MM.1S (cell line): ENCODE measurements around the gene SLC12A7.

Source experiments
- DNase-seq: peaks from one replicate; pipeline ENCODE4 v3.0.0-alpha.2; 2015
- H2AFZ ChIP-seq: fragments of 300-600 bp; sonication (generic); 2 replicates; pipeline ENCODE4 v1.6.0; 2016; ENCODE audit warnings: antibody characterized with exemption, low read length
- H3F3A ChIP-seq: fragments of 300-600 bp; sonication (generic); 2 replicates; pipeline ENCODE4 v1.6.1; 2016; ENCODE audit warnings: mild to moderate bottlenecking, antibody characterized with exemption, low read length, moderate library complexity, mixed read lengths; ENCODE audit not compliant: insufficient read depth
- H3K27ac ChIP-seq: fragments of 300-600 bp; sonication (generic); 2 replicates; pipeline ENCODE4 v1.5.1; 2016; ENCODE audit warnings: mild to moderate bottlenecking, low read length
- H3K27me3 ChIP-seq: fragments of 300-600 bp; sonication (generic); replicated peaks from 2 replicates; pipeline ENCODE4 v1.6.0; 2016; ENCODE audit warnings: low read length; ENCODE audit not compliant: insufficient read depth
- H3K36me3 ChIP-seq: fragments of 300-600 bp; sonication (generic); replicated peaks from 2 replicates; pipeline ENCODE4 v1.6.1; 2016; ENCODE audit warnings: mild to moderate bottlenecking, low read length, mixed read lengths; ENCODE audit not compliant: insufficient read depth
- H3K4me1 ChIP-seq: fragments of 300-600 bp; sonication (generic); 2 replicates; pipeline ENCODE4 v1.6.1; 2016; ENCODE audit warnings: low read length, mixed read lengths
- H3K4me2 ChIP-seq: fragments of 300-600 bp; sonication (generic); 2 replicates; pipeline ENCODE4 v1.6.0; 2016; ENCODE audit warnings: low read depth, low read length
- H3K4me3 ChIP-seq: fragments of 300-600 bp; sonication (generic); 2 replicates; pipeline ENCODE4 v1.5.1; 2016; ENCODE audit warnings: low read length, mixed read lengths
- H3K79me2 ChIP-seq: fragments of 300-600 bp; sonication (generic); 2 replicates; pipeline ENCODE4 v1.6.1; 2016; ENCODE audit warnings: mixed run types, low read length, mixed read lengths
- H3K9ac ChIP-seq: fragments of 300-600 bp; sonication (generic); 2 replicates; pipeline ENCODE4 v1.6.1; 2016; ENCODE audit warnings: low read length, mixed read lengths
- H3K9me2 ChIP-seq: fragments of 300-600 bp; sonication (generic); replicated peaks from 2 replicates; pipeline ENCODE4 v1.6.1; 2016; ENCODE audit warnings: mild to moderate bottlenecking, low read length, mixed read lengths; ENCODE audit not compliant: insufficient read depth
- H3K9me3 ChIP-seq: fragments of 300-600 bp; sonication (generic); replicated peaks from 2 replicates; pipeline ENCODE4 v1.6.1; 2016; ENCODE audit warnings: mild to moderate bottlenecking, low read length, mixed read lengths; ENCODE audit not compliant: insufficient read depth
- H4K20me1 ChIP-seq: fragments of 300-600 bp; sonication (generic); 2 replicates; pipeline ENCODE4 v1.6.1; 2016; ENCODE audit warnings: mild to moderate bottlenecking, low read length, moderate library complexity, mixed read lengths; ENCODE audit not compliant: insufficient read depth
- EZH2 ChIP-seq: fragments of 300-600 bp; sonication (generic); optimal IDR thresholded peaks from 2 replicates; pipeline ENCODE3; 2017; ENCODE audit warnings: low read depth, mild to moderate bottlenecking, antibody characterized with exemption, low read length, mixed read lengths
- EZH2phosphoT487 ChIP-seq: fragments of 300-600 bp; sonication (generic); IDR thresholded peaks from 2 replicates; pipeline ENCODE4 v1.6.1; 2018; ENCODE audit warnings: antibody characterized with exemption, low read length
- TF ChIP-seq, protein P1 (sequence below): fragments of 300-600 bp; sonication (generic); IDR thresholded peaks from 2 replicates; pipeline ENCODE4 v1.5.1; 2016; ENCODE audit warnings: antibody characterized with exemption, low read length, mixed read lengths

The SLC12A7 gene

DNA sequence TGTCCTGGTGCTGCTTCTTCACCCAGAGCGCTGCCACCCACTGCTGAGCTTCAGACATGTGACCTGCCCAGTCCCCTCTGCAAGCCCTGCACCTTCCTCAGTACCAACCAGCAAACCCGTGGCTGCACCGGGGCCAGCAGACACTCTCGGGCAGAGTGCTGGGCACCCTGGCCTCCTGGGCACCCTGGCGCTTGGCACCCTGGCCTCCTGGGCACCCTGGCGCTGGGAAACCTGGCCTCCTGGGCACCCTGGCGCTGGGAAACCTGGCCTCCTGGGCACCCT is 31.7 kb upstream of the SLC12A7 start:
- Histone ChIP-seq H3K4me2 (no peak overlapping the region), H3K4me3 (no peak overlapping the region), H3K9ac (no peak overlapping the region), H3K36me3 (no peaks in the 10 kb centered on the region), H4K20me1 (no peaks in the 10 kb centered on the region), H3K9me3 (no peaks in the 10 kb centered on the region), H3K27me3 (no peaks in the 10 kb centered on the region), H3K9me2 (no peaks in the 10 kb centered on the region), H3K79me2 (no peaks in the 10 kb centered on the region), H3F3A (no peaks in the 10 kb centered on the region), H3K27ac (no peak overlapping the region), H2AFZ (no peak overlapping the region), H3K4me1 (peaks cover 14% of the 10 kb centered on the region)
- TF ChIP-seq EZH2phosphoT487 (no peak), EZH2 (no peak)
- TF ChIP-seq, protein P1, sequence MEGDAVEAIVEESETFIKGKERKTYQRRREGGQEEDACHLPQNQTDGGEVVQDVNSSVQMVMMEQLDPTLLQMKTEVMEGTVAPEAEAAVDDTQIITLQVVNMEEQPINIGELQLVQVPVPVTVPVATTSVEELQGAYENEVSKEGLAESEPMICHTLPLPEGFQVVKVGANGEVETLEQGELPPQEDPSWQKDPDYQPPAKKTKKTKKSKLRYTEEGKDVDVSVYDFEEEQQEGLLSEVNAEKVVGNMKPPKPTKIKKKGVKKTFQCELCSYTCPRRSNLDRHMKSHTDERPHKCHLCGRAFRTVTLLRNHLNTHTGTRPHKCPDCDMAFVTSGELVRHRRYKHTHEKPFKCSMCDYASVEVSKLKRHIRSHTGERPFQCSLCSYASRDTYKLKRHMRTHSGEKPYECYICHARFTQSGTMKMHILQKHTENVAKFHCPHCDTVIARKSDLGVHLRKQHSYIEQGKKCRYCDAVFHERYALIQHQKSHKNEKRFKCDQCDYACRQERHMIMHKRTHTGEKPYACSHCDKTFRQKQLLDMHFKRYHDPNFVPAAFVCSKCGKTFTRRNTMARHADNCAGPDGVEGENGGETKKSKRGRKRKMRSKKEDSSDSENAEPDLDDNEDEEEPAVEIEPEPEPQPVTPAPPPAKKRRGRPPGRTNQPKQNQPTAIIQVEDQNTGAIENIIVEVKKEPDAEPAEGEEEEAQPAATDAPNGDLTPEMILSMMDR, result no peak
- no peak for DNase-seq

DNA sequence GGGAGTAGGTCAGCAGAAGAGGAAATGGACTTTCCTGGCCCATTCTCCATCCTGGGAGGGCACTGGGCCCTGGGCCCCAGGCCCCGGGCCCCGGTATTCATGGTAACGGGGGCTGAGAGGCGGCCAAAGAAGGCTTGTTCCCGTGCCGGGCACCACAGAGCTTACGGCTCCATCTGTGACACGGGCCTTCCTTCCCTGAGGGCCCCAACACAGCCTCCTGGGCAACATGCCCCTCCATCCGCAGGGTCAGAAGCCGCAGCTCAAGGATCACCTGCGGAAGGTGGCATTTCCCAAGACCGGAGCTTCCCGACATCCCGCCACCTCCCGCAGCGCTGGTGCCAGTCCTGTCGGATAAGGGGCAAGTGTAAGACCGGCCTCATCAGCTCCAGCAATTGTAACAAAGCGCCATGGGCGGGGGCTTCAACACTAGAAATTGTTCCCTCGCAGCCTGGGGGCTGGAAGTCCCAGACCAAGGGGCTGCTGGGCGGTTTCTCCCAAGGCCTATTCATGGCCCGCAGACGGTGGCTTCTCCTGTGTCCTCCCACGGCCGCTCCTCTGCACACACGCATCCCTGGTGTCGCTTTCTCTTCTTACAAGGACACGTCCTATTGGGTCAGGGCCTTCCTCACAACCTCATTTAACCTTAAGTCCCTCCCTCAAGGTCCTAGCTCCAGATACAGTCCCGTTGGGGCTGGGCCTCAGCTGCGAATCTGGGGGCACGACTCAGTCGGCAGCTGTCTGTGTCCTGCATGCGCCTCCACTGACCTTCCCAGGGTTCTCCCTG is 31.2 kb upstream of the SLC12A7 start:
- Histone ChIP-seq H3F3A (no peaks in the 10 kb centered on the region), H3K9ac (no peak overlapping the region), H3K9me3 (no peaks in the 10 kb centered on the region), H2AFZ (no peak overlapping the region), H3K27me3 (no peaks in the 10 kb centered on the region), H3K79me2 (no peaks in the 10 kb centered on the region), H3K27ac (no peak overlapping the region), H3K4me3 (no peak overlapping the region), H3K4me2 (no peak overlapping the region), H3K9me2 (no peaks in the 10 kb centered on the region), H3K4me1 (peaks cover 14% of the 10 kb centered on the region), H3K36me3 (no peaks in the 10 kb centered on the region), H4K20me1 (no peaks in the 10 kb centered on the region)
- TF ChIP-seq, protein P1, result no peak
- TF ChIP-seq EZH2phosphoT487 (no peak), EZH2 (no peak)
- no peak for DNase-seq

- Histone ChIP-seq H3K4me2 (peak overlapping the region; percentile 38), H3K27me3 (no peaks in the 10 kb centered on the region), H3F3A (no peaks in the 10 kb centered on the region), H3K27ac (no peak overlapping the region), H4K20me1 (no peaks in the 10 kb centered on the region), H3K9me3 (no peaks in the 10 kb centered on the region), H3K4me3 (no peak overlapping the region), H3K9ac (no peak overlapping the region), H3K9me2 (no peaks in the 10 kb centered on the region), H3K79me2 (no peaks in the 10 kb centered on the region), H3K4me1 (peaks cover 14% of the 10 kb centered on the region), H2AFZ (peak overlapping the region; percentile 51), H3K36me3 (no peaks in the 10 kb centered on the region)
- TF ChIP-seq, protein P1, result no peak
- TF ChIP-seq EZH2phosphoT487 (no peak), EZH2 (no peak)
- DNase-seq, result peak; percentile 13
Observed at GRCh38 chr5:1141834-1142233, 30.0 kb upstream of the SLC12A7 start.
